Liver (tissue), 9 donors: ENCODE results near the gene TEX29. TPM values are rescaled to one million over a fixed set of nuclear protein-coding genes. Genes with fewer than 3 reads are reported as not detected.

Source experiments
- DNase-seq: peaks from one replicate; pipeline ENCODE4 v3.0.0-alpha.2; 2017; ENCODE audit warnings: low spot score
- H3K27ac ChIP-seq, 2 donors: one replicate each; pipeline ENCODE4 v1.7.0; 2013; ENCODE audit warnings: inconsistent platforms in 2 of 2, low read length in 2 of 2, control low read depth in 1 of 2, low read depth in 1 of 2, mild to moderate bottlenecking in 1 of 2
- H3K27me3 ChIP-seq, 4 donors: one replicate each; pipeline versions ENCODE4 v1.6.1 to v1.7.0; 2013; ENCODE audit warnings: low read length in 3 of 4, inconsistent platforms in 1 of 4, mild to moderate bottlenecking in 1 of 4, moderate library complexity in 1 of 4; ENCODE audit not compliant: control insufficient read depth in 4 of 4, insufficient read depth in 4 of 4
- H3K36me3 ChIP-seq, 4 donors: one replicate each; pipeline versions ENCODE4 v1.6.1 to v1.7.0; 2013; ENCODE audit warnings: low read length in 3 of 4, mild to moderate bottlenecking in 3 of 4, low read depth in 1 of 4, moderate library complexity in 1 of 4; ENCODE audit not compliant: control insufficient read depth in 4 of 4, insufficient read depth in 3 of 4
- H3K4me1 ChIP-seq, 4 donors: one replicate each; pipeline versions ENCODE4 v1.6.1 to v1.7.0; 2013; ENCODE audit warnings: low read length in 3 of 4, mild to moderate bottlenecking in 3 of 4, moderate library complexity in 1 of 4; ENCODE audit not compliant: control insufficient read depth in 4 of 4, insufficient read depth in 4 of 4
- H3K4me3 ChIP-seq, 3 donors: one replicate each; pipeline versions ENCODE4 v1.6.1 to v1.7.0; 2013; ENCODE audit warnings: low read length in 3 of 3, control low read depth in 1 of 3, low read depth in 1 of 3, mild to moderate bottlenecking in 1 of 3
- H3K9ac ChIP-seq, 2 donors: one replicate each; pipeline ENCODE4 v1.7.0; 2013; ENCODE audit warnings: low read length in 2 of 2, mild to moderate bottlenecking in 2 of 2, moderate library complexity in 2 of 2, control low read depth in 1 of 2, low read depth in 1 of 2
- H3K9me3 ChIP-seq, 4 donors: one replicate each; pipeline versions ENCODE4 v1.6.1 to v1.7.0; 2013; ENCODE audit warnings: low read length in 3 of 4; ENCODE audit not compliant: control insufficient read depth in 4 of 4
- EGR1 ChIP-seq, 2 donors: IDR thresholded peaks; 2 replicates each; pipeline ENCODE4 v1.6.1; 2016 to 2018; ENCODE audit warnings: antibody characterized with exemption in 2 of 2, low read depth in 2 of 2
- FOXA2 ChIP-seq: IDR thresholded peaks from 2 replicates; pipeline ENCODE4 v1.6.1; 2016; ENCODE audit warnings: antibody characterized with exemption
- GABPA ChIP-seq, 2 donors: IDR thresholded peaks in 1 of 2; conservative IDR thresholded peaks in 1 of 2; 2 replicates each; pipeline ENCODE4 v1.6.1; 2016; ENCODE audit warnings: antibody characterized with exemption in 2 of 2, mild to moderate bottlenecking in 1 of 2, moderate library complexity in 1 of 2
- HNF4A ChIP-seq, 2 donors: conservative IDR thresholded peaks; 2 replicates each; pipeline ENCODE4 v1.6.1; 2016; ENCODE audit warnings: antibody characterized with exemption in 2 of 2, mild to moderate bottlenecking in 2 of 2
- HNF4G ChIP-seq: IDR thresholded peaks from 2 replicates; pipeline ENCODE4 v1.6.1; 2016; ENCODE audit warnings: antibody characterized with exemption
- JUND ChIP-seq, 2 donors: IDR thresholded peaks; 2 replicates each; pipeline ENCODE4 v1.6.1; 2016; ENCODE audit warnings: antibody characterized with exemption in 2 of 2
- MAX ChIP-seq: IDR thresholded peaks from 2 replicates; pipeline ENCODE4 v1.6.1; 2016; ENCODE audit warnings: antibody characterized with exemption
- NR2F2 ChIP-seq: IDR thresholded peaks from 2 replicates; pipeline ENCODE4 v1.6.1; 2016; ENCODE audit warnings: antibody characterized with exemption
- RAD21 ChIP-seq, 2 donors: IDR thresholded peaks; 2 replicates each; pipeline ENCODE4 v1.6.1; 2016; ENCODE audit warnings: antibody characterized with exemption in 2 of 2, mild to moderate bottlenecking in 2 of 2
- REST ChIP-seq: IDR thresholded peaks from 2 replicates; pipeline ENCODE4 v1.6.1; 2016; ENCODE audit warnings: antibody characterized with exemption, mild to moderate bottlenecking
- RXRA ChIP-seq, 2 donors: IDR thresholded peaks; 2 replicates each; pipeline ENCODE4 v1.6.1; 2017 to 2018; ENCODE audit warnings: antibody characterized with exemption in 2 of 2, mild to moderate bottlenecking in 1 of 2
- SP1 ChIP-seq: IDR thresholded peaks from 2 replicates; pipeline ENCODE4 v1.6.1; 2018; ENCODE audit warnings: antibody characterized with exemption, mild to moderate bottlenecking
- TAF1 ChIP-seq: conservative IDR thresholded peaks from 2 replicates; pipeline ENCODE4 v1.6.1; 2016; ENCODE audit warnings: antibody characterized with exemption, mild to moderate bottlenecking
- YY1 ChIP-seq: IDR thresholded peaks from 2 replicates; pipeline ENCODE4 v1.6.1; 2016; ENCODE audit warnings: antibody characterized with exemption, mild to moderate bottlenecking
- WGBS: extraction: QIAGEN DNeasy Blood & Tissue Kit; methylation state at CpG from one replicate; pipeline ENCODE4 v1.1.7; 2013; 5-methylcytosine and 5-hydroxymethylcytosine counted together
- polyA plus RNA-seq, 2 donors: library from polyadenylated mRNA; stranded (reverse) in 1 of 2; unstranded in 1 of 2; fragments of 200-250 nt in 1 of 2; fragments of >200 nt in 1 of 2; fragmentation: Nextera tagmentation in 1 of 2; extraction: Ambion mirVana in 1 of 2; gene quantifications; one replicate each; pipeline versions ENCODE4 v1.2.1 to v1.2.3, GENCODE V29; 2013 to 2015
- total RNA-seq, 2 donors: library from RNA; depleted of rRNA; stranded (reverse); fragments of >200 nt; gene quantifications; one replicate each; pipeline ENCODE4 v1.2.3, GENCODE V29; 2014
- TF ChIP-seq, protein P1 (sequence below): IDR thresholded peaks from 2 replicates; pipeline ENCODE4 v1.6.1; 2016; ENCODE audit warnings: antibody characterized with exemption
- TF ChIP-seq, protein P2 (sequence below): fragments of 150-350 bp; IDR thresholded peaks from 2 replicates; pipeline ENCODE4 v1.5.1; 2017; ENCODE audit warnings: improper control_type of control experiment, low read depth, low read length; ENCODE audit not compliant: missing input control
- donor health status: healthy.
- donor health status: healthy.
- donor health status: healthy.
- donor health status: healthy.
- donor health status: healthy.

TEX29 gene
- total and polyA plus RNA-seq, 4 donors, result 0.17 TPM; not detected in 3

DNA sequence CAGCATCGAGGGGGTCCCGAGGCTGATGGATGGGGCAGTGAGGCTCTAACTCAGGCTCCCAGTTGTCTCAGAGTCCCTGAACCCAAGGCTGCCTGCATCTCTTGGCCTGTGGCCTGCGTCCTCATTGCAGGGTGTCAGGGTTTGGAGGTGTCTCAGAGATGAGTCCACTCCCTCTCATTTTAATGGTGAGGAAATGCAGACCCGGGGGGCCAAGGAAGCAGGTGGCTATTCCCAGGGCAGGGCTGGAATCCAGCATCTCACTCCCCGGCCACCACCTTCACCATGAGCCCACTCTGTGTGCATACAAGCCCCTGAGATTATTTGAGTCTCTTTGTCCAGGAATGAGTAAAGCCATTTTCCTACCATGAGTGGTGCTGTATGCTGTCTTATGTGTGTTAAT lies 21.4 kb downstream of the TEX29 start:
- Histone ChIP-seq H3K4me3 (no peak overlapping the region), H3K36me3 (no peaks in the 10 kb centered on the region), H3K9ac (no peak overlapping the region), H3K27ac (no peak overlapping the region), H3K9me3 (no peaks in the 10 kb centered on the region), H3K4me1 (no peaks in the 10 kb centered on the region), H3K27me3 (no peaks in the 10 kb centered on the region)
- DNase-seq, result peak; percentile 16
- 94% methylated on average over 5 of the region's 5 CpGs for WGBS
- TF ChIP-seq NR2F2, result no peak
- no peak for TF ChIP-seq HNF4G
- TF ChIP-seq, protein P1, sequence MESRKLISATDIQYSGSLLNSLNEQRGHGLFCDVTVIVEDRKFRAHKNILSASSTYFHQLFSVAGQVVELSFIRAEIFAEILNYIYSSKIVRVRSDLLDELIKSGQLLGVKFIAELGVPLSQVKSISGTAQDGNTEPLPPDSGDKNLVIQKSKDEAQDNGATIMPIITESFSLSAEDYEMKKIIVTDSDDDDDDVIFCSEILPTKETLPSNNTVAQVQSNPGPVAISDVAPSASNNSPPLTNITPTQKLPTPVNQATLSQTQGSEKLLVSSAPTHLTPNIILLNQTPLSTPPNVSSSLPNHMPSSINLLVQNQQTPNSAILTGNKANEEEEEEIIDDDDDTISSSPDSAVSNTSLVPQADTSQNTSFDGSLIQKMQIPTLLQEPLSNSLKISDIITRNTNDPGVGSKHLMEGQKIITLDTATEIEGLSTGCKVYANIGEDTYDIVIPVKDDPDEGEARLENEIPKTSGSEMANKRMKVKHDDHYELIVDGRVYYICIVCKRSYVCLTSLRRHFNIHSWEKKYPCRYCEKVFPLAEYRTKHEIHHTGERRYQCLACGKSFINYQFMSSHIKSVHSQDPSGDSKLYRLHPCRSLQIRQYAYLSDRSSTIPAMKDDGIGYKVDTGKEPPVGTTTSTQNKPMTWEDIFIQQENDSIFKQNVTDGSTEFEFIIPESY, result no peak
- no peak for TF ChIP-seq GABPA (IDR thresholded peaks at IDR 0.05 in 1 of 2, conservative IDR thresholded peaks at IDR 0.05 in 1 of 2)
- TF ChIP-seq HNF4A (conservative IDR thresholded peaks at IDR 0.05), result no peak
- TF ChIP-seq MAX, result no peak
- TF ChIP-seq, protein P2, sequence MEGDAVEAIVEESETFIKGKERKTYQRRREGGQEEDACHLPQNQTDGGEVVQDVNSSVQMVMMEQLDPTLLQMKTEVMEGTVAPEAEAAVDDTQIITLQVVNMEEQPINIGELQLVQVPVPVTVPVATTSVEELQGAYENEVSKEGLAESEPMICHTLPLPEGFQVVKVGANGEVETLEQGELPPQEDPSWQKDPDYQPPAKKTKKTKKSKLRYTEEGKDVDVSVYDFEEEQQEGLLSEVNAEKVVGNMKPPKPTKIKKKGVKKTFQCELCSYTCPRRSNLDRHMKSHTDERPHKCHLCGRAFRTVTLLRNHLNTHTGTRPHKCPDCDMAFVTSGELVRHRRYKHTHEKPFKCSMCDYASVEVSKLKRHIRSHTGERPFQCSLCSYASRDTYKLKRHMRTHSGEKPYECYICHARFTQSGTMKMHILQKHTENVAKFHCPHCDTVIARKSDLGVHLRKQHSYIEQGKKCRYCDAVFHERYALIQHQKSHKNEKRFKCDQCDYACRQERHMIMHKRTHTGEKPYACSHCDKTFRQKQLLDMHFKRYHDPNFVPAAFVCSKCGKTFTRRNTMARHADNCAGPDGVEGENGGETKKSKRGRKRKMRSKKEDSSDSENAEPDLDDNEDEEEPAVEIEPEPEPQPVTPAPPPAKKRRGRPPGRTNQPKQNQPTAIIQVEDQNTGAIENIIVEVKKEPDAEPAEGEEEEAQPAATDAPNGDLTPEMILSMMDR, result no peak
- no peak for TF ChIP-seq EGR1 (IDR thresholded peaks at IDR 0.05; ENCODE audit: low read depth in 2 of 2)
- no peak for TF ChIP-seq FOXA2
- no peak for TF ChIP-seq JUND (IDR thresholded peaks at IDR 0.05)
- no peak for TF ChIP-seq REST
- TF ChIP-seq YY1, result no peak
- no peak for TF ChIP-seq RXRA (IDR thresholded peaks at IDR 0.05)
- TF ChIP-seq RAD21 (IDR thresholded peaks at IDR 0.05), result no peak
- TF ChIP-seq TAF1, result no peak
- no peak for TF ChIP-seq SP1

DNA sequence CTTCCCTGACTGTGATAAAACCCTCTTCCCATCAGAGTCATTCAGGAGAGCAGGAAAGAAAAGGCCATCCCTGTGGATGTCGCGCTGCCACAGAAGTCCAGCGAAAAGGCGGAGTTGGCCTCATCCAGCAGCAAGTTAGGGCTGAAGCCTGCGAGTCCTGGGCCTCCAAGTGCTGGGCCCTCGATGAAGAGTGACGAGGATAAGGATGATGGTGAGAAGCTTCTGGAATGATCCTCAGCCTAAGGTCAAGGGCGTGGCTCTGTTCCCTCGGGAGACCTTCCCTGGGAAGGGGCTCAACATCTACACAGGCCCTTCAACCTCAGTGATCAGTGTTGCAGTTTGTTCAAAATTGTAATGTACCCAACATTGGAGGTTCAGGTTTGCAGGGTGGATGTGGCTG lies 22.3 kb downstream of the TEX29 start:
- Histone ChIP-seq H3K9me3 (no peaks in the 10 kb centered on the region), H3K27ac (no peak overlapping the region), H3K4me3 (no peak overlapping the region), H3K27me3 (no peaks in the 10 kb centered on the region), H3K9ac (no peak overlapping the region), H3K4me1 (no peaks in the 10 kb centered on the region), H3K36me3 (no peaks in the 10 kb centered on the region)
- WGBS, result 96% methylated on average over 9 of the region's 9 CpGs
- TF ChIP-seq MAX (no peak), EGR1 (IDR thresholded peaks at IDR 0.05; ENCODE audit: low read depth in 2 of 2) (no peak), HNF4A (conservative IDR thresholded peaks at IDR 0.05) (no peak)
- DNase-seq, result no peak
